ENCODE measurements around the gene TNS4.

- TF ChIP-seq CTCF (IDR thresholded peaks at IDR 0.05) (no peak), EP300 (IDR thresholded peaks at IDR 0.05) (no peak), POLR2A (IDR thresholded peaks at IDR 0.05) (no peak)
Observed at GRCh38 chr17:40482722-40483121, 18.7 kb downstream of the TNS4 start.

Measured in suprapubic skin (tissue), 3 donors.